ENCODE results near the gene CFAP53. TPM values are rescaled to one million over a fixed set of nuclear protein-coding genes. Genes with fewer than 3 reads are reported as not detected.

The CFAP53 gene
- total RNA-seq, 1 experiment from 2014 or later: 0.15 TPM

DNA sequence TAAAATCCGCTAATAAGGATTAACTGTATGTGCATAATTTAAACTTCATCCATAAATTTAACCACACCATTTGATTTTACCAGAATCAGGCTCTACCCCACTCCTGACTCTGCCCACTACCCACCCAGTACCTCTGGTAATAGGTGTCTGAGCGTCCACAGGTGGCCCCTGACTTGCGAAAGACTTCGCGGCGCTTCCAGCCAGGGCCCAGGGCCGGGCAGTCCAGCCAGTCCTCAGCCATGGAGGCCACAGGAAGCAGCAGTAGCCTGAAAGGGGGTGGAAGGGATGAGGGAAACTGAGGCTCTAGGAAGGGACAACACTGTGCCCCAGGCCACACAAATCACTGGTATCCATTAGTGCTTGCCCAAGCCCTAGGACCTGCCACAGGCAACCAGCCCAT is 13.5 kb upstream of the CFAP53 start:
- peaks cover 43 to 64% (median 59%) of the 10 kb centered on the region in 3 experiments; a peak in 6 of 7 replicates for H3K36me3 Mint-ChIP-seq (ENCODE audit: insufficient read depth in 1 of 3, low read depth in 3 of 3)
- H2AK5ac ChIP-seq (ENCODE audit: insufficient read length, low read length): no peak overlapping the region
- H3K27ac ChIP-seq (ENCODE audit: insufficient read length, low read depth, low read length): no peak overlapping the region
- no peaks in the 10 kb centered on the region for H3K9me3 ChIP-seq (ENCODE audit: control insufficient read depth, low read depth, low read length)
- no peaks in the 10 kb centered on the region for H3K79me1 ChIP-seq (ENCODE audit: insufficient read depth, low read depth, low read length, poor library complexity, severe bottlenecking)
- H3K4me1 ChIP-seq (ENCODE audit: insufficient read depth, low read length): no peaks in the 10 kb centered on the region
- no peak overlapping the region for H2BK5ac ChIP-seq (ENCODE audit: insufficient read length, low read length)
- no peak overlapping the region for H4K91ac ChIP-seq (ENCODE audit: insufficient read length, low read depth, low read length)
- no peak overlapping the region for H3K56ac ChIP-seq (ENCODE audit: insufficient read length, low read depth, low read length)
- H3K4me1 Mint-ChIP-seq: peaks cover 9 to 13% of the 10 kb centered on the region in 2 experiments
- peaks cover 5% of the 10 kb centered on the region for H3K23me2 ChIP-seq (ENCODE audit: insufficient read length, low read depth, low read length, poor library complexity, severe bottlenecking)
- no peaks in the 10 kb centered on the region for H3K27me3 Mint-ChIP-seq (ENCODE audit: low read depth)
- no peak overlapping the region for H2AFZ ChIP-seq (ENCODE audit: low read length)
- no CpG with 5 or more reads among the region's 7 CpGs for WGBS (ENCODE audit: extremely low coverage, insufficient read length, low lambda C conversion rate)
- peak overlapping the region; percentile 83 for H3K4me2 ChIP-seq (ENCODE audit: insufficient read depth, insufficient read length, low read length)
- TF ChIP-seq, protein P1, sequence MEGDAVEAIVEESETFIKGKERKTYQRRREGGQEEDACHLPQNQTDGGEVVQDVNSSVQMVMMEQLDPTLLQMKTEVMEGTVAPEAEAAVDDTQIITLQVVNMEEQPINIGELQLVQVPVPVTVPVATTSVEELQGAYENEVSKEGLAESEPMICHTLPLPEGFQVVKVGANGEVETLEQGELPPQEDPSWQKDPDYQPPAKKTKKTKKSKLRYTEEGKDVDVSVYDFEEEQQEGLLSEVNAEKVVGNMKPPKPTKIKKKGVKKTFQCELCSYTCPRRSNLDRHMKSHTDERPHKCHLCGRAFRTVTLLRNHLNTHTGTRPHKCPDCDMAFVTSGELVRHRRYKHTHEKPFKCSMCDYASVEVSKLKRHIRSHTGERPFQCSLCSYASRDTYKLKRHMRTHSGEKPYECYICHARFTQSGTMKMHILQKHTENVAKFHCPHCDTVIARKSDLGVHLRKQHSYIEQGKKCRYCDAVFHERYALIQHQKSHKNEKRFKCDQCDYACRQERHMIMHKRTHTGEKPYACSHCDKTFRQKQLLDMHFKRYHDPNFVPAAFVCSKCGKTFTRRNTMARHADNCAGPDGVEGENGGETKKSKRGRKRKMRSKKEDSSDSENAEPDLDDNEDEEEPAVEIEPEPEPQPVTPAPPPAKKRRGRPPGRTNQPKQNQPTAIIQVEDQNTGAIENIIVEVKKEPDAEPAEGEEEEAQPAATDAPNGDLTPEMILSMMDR (conservative IDR thresholded peaks at IDR 0.05): no peak
- no peak overlapping the region for H4K8ac ChIP-seq (replicated peaks; ENCODE audit: insufficient read length, low read depth, low read length)
- no peaks in the 10 kb centered on the region; the same call in 1 of the 2 replicates for H3K79me2 ChIP-seq (ENCODE audit: insufficient read depth, low read length)
- H4K20me1 ChIP-seq (ENCODE audit: control insufficient read depth, insufficient read depth, insufficient read length): no peaks in the 10 kb centered on the region
- H2BK120ac ChIP-seq (ENCODE audit: low read depth, low read length, poor library complexity, severe bottlenecking): no peak overlapping the region
- H3K9ac ChIP-seq (ENCODE audit: extremely low read depth, insufficient read length, low read length): no peak overlapping the region
- no peaks in the 10 kb centered on the region; a peak in 1 of 5 replicates for H3K9me3 Mint-ChIP-seq
- no peaks in the 10 kb centered on the region for H3K27me3 ChIP-seq (ENCODE audit: insufficient read depth, low read length)
- DNase-seq: no peak
- H3K4ac ChIP-seq (ENCODE audit: low read depth, low read length): no peak overlapping the region
- no peak overlapping the region for H3K18ac ChIP-seq (ENCODE audit: insufficient read length, low read depth, low read length)
- H3K23ac ChIP-seq (ENCODE audit: insufficient read length, low read depth, low read length): no peak overlapping the region
- H2BK12ac ChIP-seq (ENCODE audit: insufficient read length, low read depth, low read length): no peak overlapping the region
- no peak overlapping the region for H4K5ac ChIP-seq (ENCODE audit: insufficient read length, low read depth, low read length)
- no peak overlapping the region for H2BK20ac ChIP-seq (ENCODE audit: low read depth, low read length, poor library complexity, severe bottlenecking)
- no peak overlapping the region for H3T11ph ChIP-seq (ENCODE audit: low read length)
- no peak overlapping the region for H3K27ac Mint-ChIP-seq
- H3K4me3 Mint-ChIP-seq: peak overlapping the region; percentile 95 to 98
- no peak overlapping the region for H2BK15ac ChIP-seq (ENCODE audit: low read depth, low read length)
- no peak overlapping the region for H3K14ac ChIP-seq (ENCODE audit: insufficient read depth, low read length)
